Measurements from ENCODE around the gene KRT74. TPM values are rescaled to one million over a fixed set of nuclear protein-coding genes. Genes with fewer than 3 reads are reported as not detected.

Gene KRT74
- total and polyA plus RNA-seq, 2 of the 8 experiments (the other 6 are each of a cell fraction or from before 2014, with no cell fraction given): not detected

- TF ChIP-seq POU5F1 (IDR thresholded peaks at IDR 0.05; ENCODE audit: low read depth, low read length): no peak
- no peak for TF ChIP-seq RBBP5 (IDR thresholded peaks at IDR 0.05; ENCODE audit: borderline replicate concordance, low read depth, low read length)
- TF ChIP-seq TCF12 (IDR thresholded peaks at IDR 0.05; ENCODE audit: low read depth, low read length): no peak
- no peak for TF ChIP-seq JUN (IDR thresholded peaks at IDR 0.05; ENCODE audit: low read depth, low read length)
- TF ChIP-seq CHD1 (IDR thresholded peaks at IDR 0.05; ENCODE audit: low read depth, low read length): no peak
- no peak for TF ChIP-seq HDAC6 (IDR thresholded peaks at IDR 0.05; ENCODE audit: low read depth, low read length)
- TF ChIP-seq TBP (IDR thresholded peaks at IDR 0.05; ENCODE audit: low read depth, low read length): no peak
- TF ChIP-seq CBX5 (IDR thresholded peaks at IDR 0.05; ENCODE audit: low read depth, low read length): no peak
- TF ChIP-seq BACH1 (IDR thresholded peaks at IDR 0.05; ENCODE audit: low read length): no peak
These were observed 20.9 kb downstream of the KRT74 start, which contains the start of gene KRT71 (continued) for GRCh38 chr12:52552681-52553195.
